ENCODE measurements around the gene PRICKLE3. TPM values are rescaled to one million over a fixed set of nuclear protein-coding genes. Genes with fewer than 3 reads are reported as not detected.

PRICKLE3 gene
- total and polyA plus RNA-seq, 2 donors: 2.2 to 5.4 TPM

DNA sequence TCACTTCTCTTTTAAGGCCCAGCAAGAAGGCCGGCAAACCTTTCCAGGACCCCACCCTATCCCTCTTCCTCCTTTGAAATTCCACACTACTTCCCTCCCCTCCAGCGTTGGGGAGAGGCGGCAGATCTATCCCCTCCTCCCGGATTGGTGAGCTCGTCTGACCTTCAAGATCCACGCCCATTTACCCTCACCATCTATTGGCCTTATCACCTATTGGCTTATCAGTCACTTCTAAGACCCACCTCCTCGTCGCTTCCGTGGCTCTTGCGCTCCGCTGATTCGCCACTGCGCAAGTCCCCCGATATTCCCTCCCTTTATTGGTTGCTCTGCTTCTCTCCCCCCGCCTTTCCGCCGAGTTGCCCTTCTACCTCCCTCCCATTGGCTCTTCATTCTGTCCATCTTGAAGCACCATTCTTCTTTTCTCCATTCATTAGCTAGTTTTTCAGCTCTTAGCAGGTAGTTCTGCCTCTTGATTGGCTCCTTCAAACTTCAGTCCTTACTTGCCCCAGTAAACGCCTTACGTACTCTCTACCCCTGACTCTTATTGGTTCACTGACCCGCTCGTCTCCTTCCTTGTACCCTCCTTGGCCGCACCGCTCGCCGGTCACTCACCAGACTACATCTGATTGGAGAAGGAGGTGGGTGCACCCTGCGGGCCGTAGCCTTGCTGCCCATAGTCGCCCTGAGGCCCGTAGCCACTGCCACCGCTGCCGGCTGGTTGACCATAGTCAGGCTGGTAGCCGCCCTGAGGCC lies 4.8 kb upstream of the PRICKLE3 start:
- Histone ChIP-seq H3K4me3 (ENCODE audit: low read length in 2 of 2) (peak overlapping the region; percentile 72 to 76), H3K27me3 (ENCODE audit: control insufficient read depth in 2 of 2, insufficient read depth in 1 of 2, low read length in 1 of 2) (no peaks in the 10 kb centered on the region), H3K9me3 (ENCODE audit: control insufficient read depth in 2 of 2, insufficient read depth in 1 of 2, low read length in 1 of 2) (no peaks in the 10 kb centered on the region), H3K27ac (ENCODE audit: low read depth in 1 of 2, low read length in 1 of 2) (peak overlapping the region; percentile 85 to 93), H3K36me3 (ENCODE audit: control insufficient read depth in 2 of 2, insufficient read depth in 2 of 2, low read length in 1 of 2) (peaks cover 0 to 2% of the 10 kb centered on the region in 2 donors), H3K4me1 (ENCODE audit: control insufficient read depth in 2 of 2, insufficient read depth in 2 of 2, low read length in 2 of 2) (peaks cover 0 to 30% of the 10 kb centered on the region in 2 donors)
- DNase-seq (ENCODE audit: low read depth in 6 of 9, low spot score in 9 of 9): peak; percentile 83 to 96 (median 91)
- WGBS: under 1% methylated on average over 32 of the region's 32 CpGs

DNA sequence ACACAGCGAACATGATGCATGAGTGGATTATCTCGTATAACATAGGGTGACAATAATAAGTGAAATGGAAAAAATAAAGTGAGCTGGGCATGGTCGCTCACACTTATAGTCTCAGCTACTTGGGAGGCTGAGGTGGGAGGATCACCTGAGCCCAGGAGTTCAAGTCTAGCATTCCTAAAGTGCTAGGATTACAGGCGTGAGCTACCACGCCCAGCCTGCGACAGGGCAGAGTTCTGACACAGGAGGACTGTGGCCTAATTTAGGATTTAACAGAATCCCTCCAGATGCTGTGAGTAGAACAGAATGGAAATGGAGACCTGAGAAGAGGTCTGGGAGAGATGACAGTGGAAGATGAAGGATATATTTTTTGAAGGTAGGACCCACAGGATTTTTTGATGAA lies 3.4 kb upstream of the PRICKLE3 start:
- H3K36me3 ChIP-seq (ENCODE audit: control insufficient read depth in 2 of 2, insufficient read depth in 2 of 2, low read length in 1 of 2): peaks cover 0 to 2% of the 10 kb centered on the region in 2 donors
- DNase-seq (ENCODE audit: low read depth in 6 of 9, low spot score in 9 of 9): no peak
- peaks cover 0 to 5% of the 10 kb centered on the region in 2 donors for H3K9me3 ChIP-seq (ENCODE audit: control insufficient read depth in 2 of 2, insufficient read depth in 1 of 2, low read length in 1 of 2)
- H3K27me3 ChIP-seq (ENCODE audit: control insufficient read depth in 2 of 2, insufficient read depth in 1 of 2, low read length in 1 of 2): no peaks in the 10 kb centered on the region
- no peak overlapping the region for H3K4me3 ChIP-seq (ENCODE audit: low read length in 2 of 2)
- 94% methylated on average over 6 of the region's 6 CpGs for WGBS
- H3K27ac ChIP-seq (ENCODE audit: low read depth in 1 of 2, low read length in 1 of 2): no peak overlapping the region
- peaks cover 4 to 41% of the 10 kb centered on the region in 2 donors for H3K4me1 ChIP-seq (ENCODE audit: control insufficient read depth in 2 of 2, insufficient read depth in 2 of 2, low read length in 2 of 2)

- DNase-seq (ENCODE audit: low read depth in 6 of 9, low spot score in 9 of 9): no peak
- no peak overlapping the region for H3K27ac ChIP-seq (ENCODE audit: low read depth in 1 of 2, low read length in 1 of 2)
- H3K27me3 ChIP-seq (ENCODE audit: control insufficient read depth in 2 of 2, insufficient read depth in 1 of 2, low read length in 1 of 2): no peaks in the 10 kb centered on the region
- no peak overlapping the region for H3K4me3 ChIP-seq (ENCODE audit: low read length in 2 of 2)
- H3K4me1 ChIP-seq (ENCODE audit: control insufficient read depth in 2 of 2, insufficient read depth in 2 of 2, low read length in 2 of 2): peaks cover 4 to 37% of the 10 kb centered on the region in 2 donors
- 89% methylated on average over 8 of the region's 8 CpGs for WGBS
- H3K9me3 ChIP-seq (ENCODE audit: control insufficient read depth in 2 of 2, insufficient read depth in 1 of 2, low read length in 1 of 2): peaks cover 0 to 8% of the 10 kb centered on the region in 2 donors
- H3K36me3 ChIP-seq (ENCODE audit: control insufficient read depth in 2 of 2, insufficient read depth in 2 of 2, low read length in 1 of 2): no peaks in the 10 kb centered on the region
These were observed 2.4 kb upstream of the PRICKLE3 start for GRCh38 chrX:49188468-49189076.

DNA sequence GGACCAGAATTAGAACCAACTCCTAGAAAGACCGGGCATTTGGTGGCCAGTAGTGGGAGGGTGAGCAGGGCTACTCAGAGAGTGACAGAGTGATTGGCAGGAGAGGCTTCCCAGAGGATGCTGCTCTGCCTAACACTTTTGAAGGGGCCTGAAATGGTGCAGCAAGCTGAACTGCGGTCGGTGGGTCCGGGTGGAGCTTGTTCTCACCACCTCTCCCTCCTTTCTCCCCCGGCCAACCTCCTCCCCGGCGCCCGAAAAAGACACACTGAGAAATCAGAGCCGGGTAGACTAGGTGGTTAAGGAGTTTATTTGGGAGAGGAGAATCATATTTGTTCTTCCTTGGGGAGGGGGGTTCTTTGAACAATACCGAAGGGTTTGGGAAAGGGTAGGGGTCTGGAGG lies 1.4 kb upstream of the PRICKLE3 start:
- Histone ChIP-seq H3K9me3 (ENCODE audit: control insufficient read depth in 2 of 2, insufficient read depth in 1 of 2, low read length in 1 of 2) (peaks cover 0 to 8% of the 10 kb centered on the region in 2 donors), H3K27me3 (ENCODE audit: control insufficient read depth in 2 of 2, insufficient read depth in 1 of 2, low read length in 1 of 2) (no peaks in the 10 kb centered on the region), H3K36me3 (ENCODE audit: control insufficient read depth in 2 of 2, insufficient read depth in 2 of 2, low read length in 1 of 2) (peaks cover 4% of the 10 kb centered on the region in 2 donors), H3K4me1 (ENCODE audit: control insufficient read depth in 2 of 2, insufficient read depth in 2 of 2, low read length in 2 of 2) (peaks cover 4 to 26% of the 10 kb centered on the region in 2 donors), H3K4me3 (ENCODE audit: low read length in 2 of 2) (no peak overlapping the region), H3K27ac (ENCODE audit: low read depth in 1 of 2, low read length in 1 of 2) (peak overlapping the region in 1 of 2 donors; percentile 31)
- 96% methylated on average over 10 of the region's 10 CpGs for WGBS
- no peak for DNase-seq (ENCODE audit: low read depth in 6 of 9, low spot score in 9 of 9)

- H3K4me3 ChIP-seq (ENCODE audit: low read length in 2 of 2): no peak overlapping the region
- DNase-seq (ENCODE audit: low read depth in 6 of 9, low spot score in 9 of 9): no peak
- H3K27ac ChIP-seq (ENCODE audit: low read depth in 1 of 2, low read length in 1 of 2): no peak overlapping the region
- H3K36me3 ChIP-seq (ENCODE audit: control insufficient read depth in 2 of 2, insufficient read depth in 2 of 2, low read length in 1 of 2): peaks cover 4% of the 10 kb centered on the region in 2 donors
- H3K4me1 ChIP-seq (ENCODE audit: control insufficient read depth in 2 of 2, insufficient read depth in 2 of 2, low read length in 2 of 2): peaks cover 4 to 21% of the 10 kb centered on the region in 2 donors
- no peaks in the 10 kb centered on the region for H3K27me3 ChIP-seq (ENCODE audit: control insufficient read depth in 2 of 2, insufficient read depth in 1 of 2, low read length in 1 of 2)
- 90% methylated on average over 15 of the region's 15 CpGs for WGBS
- H3K9me3 ChIP-seq (ENCODE audit: control insufficient read depth in 2 of 2, insufficient read depth in 1 of 2, low read length in 1 of 2): peaks cover 0 to 8% of the 10 kb centered on the region in 2 donors
These were observed 838 bp upstream of the PRICKLE3 start for GRCh38 chrX:49187028-49187394.

DNA sequence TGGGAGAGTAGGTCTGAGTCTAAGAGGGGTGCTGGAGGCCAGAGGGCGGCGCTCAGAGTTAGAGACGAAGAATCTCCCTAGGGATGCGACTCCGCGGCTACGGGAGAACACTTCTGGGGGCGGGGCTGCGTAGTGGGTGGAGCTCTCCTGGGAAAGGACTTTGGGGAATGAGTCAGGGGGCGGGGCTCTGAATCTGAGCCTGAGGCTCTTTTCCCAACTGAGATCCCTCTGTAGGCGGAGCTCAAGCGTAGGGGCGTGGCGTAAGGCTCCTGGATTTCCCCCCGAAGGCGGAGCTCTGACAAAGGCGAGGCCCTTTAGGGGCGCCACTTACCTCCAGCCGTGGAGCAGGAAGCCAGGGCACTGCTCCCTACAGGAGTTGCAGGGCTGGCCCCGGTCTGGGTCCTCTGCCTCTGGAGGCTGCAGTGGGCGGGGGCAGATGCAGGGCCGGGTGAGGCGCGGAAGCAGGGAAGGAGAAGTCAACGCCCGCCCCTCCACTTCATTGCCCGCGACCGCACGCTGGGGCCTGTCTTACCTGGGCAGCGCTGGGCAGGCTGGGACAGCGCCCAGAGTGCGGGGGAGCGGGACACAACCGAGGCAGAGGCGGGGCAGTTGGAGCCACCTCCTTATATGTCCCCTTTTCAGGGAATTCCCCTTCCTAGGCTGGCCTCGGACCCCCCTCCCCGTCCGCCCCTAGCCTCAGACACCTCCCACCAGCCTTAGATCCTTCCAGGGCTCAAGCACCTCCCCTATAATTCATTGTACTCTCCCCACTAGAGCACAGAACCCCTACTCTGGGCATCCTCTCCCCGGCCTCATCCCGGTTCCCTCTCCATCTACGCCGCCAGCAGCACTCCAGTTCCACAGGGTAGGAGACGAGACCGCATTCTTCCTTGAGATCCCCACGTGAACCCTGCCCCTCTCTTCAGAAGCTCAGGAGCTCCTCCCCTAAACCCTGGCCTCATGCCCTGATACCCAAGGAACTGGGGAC lies 1.6 kb downstream of the PRICKLE3 start:
- H3K36me3 ChIP-seq (ENCODE audit: control insufficient read depth in 2 of 2, insufficient read depth in 2 of 2, low read length in 1 of 2): peaks cover 4 to 6% of the 10 kb centered on the region in 2 donors
- peak overlapping the region in 1 of 2 donors; percentile 43 for H3K27ac ChIP-seq (ENCODE audit: low read depth in 1 of 2, low read length in 1 of 2)
- 31% methylated on average over 45 of the region's 46 CpGs for WGBS
- peak overlapping the region; percentile 30 to 35 for H3K4me3 ChIP-seq (ENCODE audit: low read length in 2 of 2)
- no peak for DNase-seq (ENCODE audit: low read depth in 6 of 9, low spot score in 9 of 9)
- H3K27me3 ChIP-seq (ENCODE audit: control insufficient read depth in 2 of 2, insufficient read depth in 1 of 2, low read length in 1 of 2): no peaks in the 10 kb centered on the region
- peaks cover 0 to 8% of the 10 kb centered on the region in 2 donors for H3K9me3 ChIP-seq (ENCODE audit: control insufficient read depth in 2 of 2, insufficient read depth in 1 of 2, low read length in 1 of 2)
- H3K4me1 ChIP-seq (ENCODE audit: control insufficient read depth in 2 of 2, insufficient read depth in 2 of 2, low read length in 2 of 2): peaks cover 4 to 21% of the 10 kb centered on the region in 2 donors

DNA sequence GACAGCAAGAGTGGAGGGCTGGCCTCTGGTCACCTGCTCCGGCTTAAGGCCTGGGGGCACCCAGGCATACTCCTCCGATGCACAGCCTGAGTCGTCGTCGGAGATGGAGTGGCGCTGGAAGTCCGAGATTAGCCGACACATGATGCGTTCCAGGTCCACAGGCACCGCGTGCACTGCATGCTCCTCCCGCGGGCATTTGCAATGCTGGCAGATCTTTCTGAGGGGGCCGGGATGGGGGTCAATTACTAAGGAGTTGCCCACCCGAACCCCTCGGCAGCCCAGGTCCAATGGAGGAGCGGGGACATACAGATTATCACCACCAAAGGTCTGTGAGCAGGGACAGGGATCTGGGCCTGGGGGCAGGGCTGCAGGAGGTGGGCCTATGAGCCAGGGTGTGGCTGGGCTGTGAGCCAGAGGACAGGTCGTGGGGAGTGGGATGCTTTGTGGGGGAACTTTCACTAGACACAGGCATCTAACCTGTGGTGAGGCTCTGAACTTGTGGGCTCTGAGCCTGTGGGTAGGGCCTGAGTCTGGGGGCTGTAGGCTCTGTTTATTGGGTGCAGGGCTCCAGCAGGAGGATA lies 2.4 kb downstream of the PRICKLE3 start:
- no peak for DNase-seq (ENCODE audit: low read depth in 6 of 9, low spot score in 9 of 9)
- peaks cover 10 to 12% of the 10 kb centered on the region in 2 donors for H3K36me3 ChIP-seq (ENCODE audit: control insufficient read depth in 2 of 2, insufficient read depth in 2 of 2, low read length in 1 of 2)
- no peak overlapping the region for H3K4me3 ChIP-seq (ENCODE audit: low read length in 2 of 2)
- H3K4me1 ChIP-seq (ENCODE audit: control insufficient read depth in 2 of 2, insufficient read depth in 2 of 2, low read length in 2 of 2): peaks cover 4 to 21% of the 10 kb centered on the region in 2 donors
- peak overlapping the region in 1 of 2 donors; percentile 40 for H3K27ac ChIP-seq (ENCODE audit: low read depth in 1 of 2, low read length in 1 of 2)
- WGBS: 97% methylated on average over 18 of the region's 18 CpGs
- H3K9me3 ChIP-seq (ENCODE audit: control insufficient read depth in 2 of 2, insufficient read depth in 1 of 2, low read length in 1 of 2): peaks cover 0 to 8% of the 10 kb centered on the region in 2 donors
- H3K27me3 ChIP-seq (ENCODE audit: control insufficient read depth in 2 of 2, insufficient read depth in 1 of 2, low read length in 1 of 2): no peaks in the 10 kb centered on the region

DNA sequence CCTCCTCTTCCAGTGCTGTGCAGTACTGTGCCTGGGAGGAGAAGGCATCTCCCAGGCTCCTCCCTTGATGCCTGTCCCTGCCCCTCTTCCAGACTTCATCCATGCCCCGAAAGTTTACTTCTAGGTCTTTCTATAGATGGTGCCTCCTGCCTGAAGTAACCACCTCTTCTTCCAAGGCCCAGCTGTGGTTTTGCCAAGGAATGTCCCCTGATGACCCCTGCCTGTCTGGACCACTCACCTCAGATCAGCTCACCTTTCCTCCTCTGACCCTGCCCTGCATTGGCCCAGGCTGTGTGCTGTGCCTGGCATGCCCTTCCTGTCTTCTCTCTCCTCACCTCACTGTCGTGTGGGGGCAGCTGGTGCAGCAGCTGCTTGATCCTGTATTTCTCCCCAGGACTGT lies 6.8 kb downstream of the PRICKLE3 start:
- H3K4me1 ChIP-seq (ENCODE audit: control insufficient read depth in 2 of 2, insufficient read depth in 2 of 2, low read length in 2 of 2): peaks cover 0 to 2% of the 10 kb centered on the region in 2 donors
- 94% methylated on average over 2 of the region's 2 CpGs for WGBS
- no peak overlapping the region for H3K4me3 ChIP-seq (ENCODE audit: low read length in 2 of 2)
- no peaks in the 10 kb centered on the region for H3K27me3 ChIP-seq (ENCODE audit: control insufficient read depth in 2 of 2, insufficient read depth in 1 of 2, low read length in 1 of 2)
- no peak overlapping the region for H3K27ac ChIP-seq (ENCODE audit: low read depth in 1 of 2, low read length in 1 of 2)
- no peak for DNase-seq (ENCODE audit: low read depth in 6 of 9, low spot score in 9 of 9)
- peaks cover 28 to 33% of the 10 kb centered on the region in 2 donors for H3K36me3 ChIP-seq (ENCODE audit: control insufficient read depth in 2 of 2, insufficient read depth in 2 of 2, low read length in 1 of 2)
- H3K9me3 ChIP-seq (ENCODE audit: control insufficient read depth in 2 of 2, insufficient read depth in 1 of 2, low read length in 1 of 2): peaks cover 0 to 9% of the 10 kb centered on the region in 2 donors
